Upper lobe of left lung (tissue), 4 donors: ENCODE data around the gene SFSWAP.

Experiments used
- CTCF ChIP-seq, 6 experiments: fragments of 450-650 bp in 4 of 6; fragments of 200-600 bp in 2 of 6; sonication (generic) in 2 of 6; IDR thresholded peaks; one replicate each; pipeline ENCODE4 v1.5.1; 2016 to 2019; ENCODE audit warnings: antibody characterized with exemption in 6 of 6
- POLR2AphosphoS5 ChIP-seq, 2 donors: sonication (generic); formaldehyde crosslinking; IDR thresholded peaks; one replicate each; pipeline ENCODE4 v1.5.1; 2017; ENCODE audit warnings: antibody characterized with exemption in 2 of 2

DNA sequence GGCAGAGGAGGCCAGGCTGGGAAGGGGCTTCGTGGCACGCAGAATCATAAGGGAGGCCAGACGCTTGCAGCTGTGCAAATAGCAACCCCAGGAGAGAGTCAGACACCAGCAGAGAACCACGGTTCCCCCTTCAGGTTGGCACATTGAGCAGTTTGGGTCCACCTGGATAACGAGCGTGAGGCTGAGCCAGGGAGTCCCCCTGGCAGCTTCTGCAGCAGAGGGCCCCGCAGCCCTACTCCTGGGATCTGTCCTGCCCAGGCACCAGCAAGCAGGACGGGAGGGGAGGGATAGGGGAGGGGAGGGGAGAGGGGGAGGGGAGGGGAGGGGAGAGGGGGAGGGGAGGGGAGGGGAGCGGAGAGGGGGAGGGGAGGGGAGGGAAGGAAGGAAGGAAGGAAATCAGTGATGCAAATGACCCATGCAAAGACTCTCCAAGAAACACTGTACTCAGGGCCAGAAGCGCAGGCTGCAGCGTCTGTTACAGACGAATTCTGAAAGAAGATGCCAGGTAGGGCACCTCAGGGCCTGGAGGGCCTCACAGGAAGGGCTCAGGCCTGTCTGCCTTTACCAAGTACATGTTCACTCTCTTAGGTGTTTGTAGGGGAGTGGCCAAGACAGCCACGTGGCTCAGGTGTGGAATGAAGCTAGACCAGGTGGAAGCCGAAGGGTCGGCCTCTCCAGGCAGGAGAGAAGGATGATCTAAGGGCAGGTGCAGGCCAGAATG is 85.0 kb downstream of the SFSWAP start:
- TF ChIP-seq CTCF (IDR thresholded peaks at IDR 0.05) (no peak), POLR2AphosphoS5 (IDR thresholded peaks at IDR 0.05) (no peak)
